GM12873 (cell line): ENCODE results near the gene PON2.

ENCODE experiments used
- CTCF ChIP-seq: IDR thresholded peaks from 2 replicates; pipeline ENCODE4 v1.5.1; 2012; ENCODE audit warnings: low read depth, mild to moderate bottlenecking, moderate library complexity, low read length, control low read depth; ENCODE audit not compliant: insufficient read depth; ENCODE audit errors: missing control alignments

PON2 gene

GRCh38 chr7:95467912-95468607 is 33.2 kb upstream of the PON2 start:
- TF ChIP-seq CTCF, result no peak

DNA sequence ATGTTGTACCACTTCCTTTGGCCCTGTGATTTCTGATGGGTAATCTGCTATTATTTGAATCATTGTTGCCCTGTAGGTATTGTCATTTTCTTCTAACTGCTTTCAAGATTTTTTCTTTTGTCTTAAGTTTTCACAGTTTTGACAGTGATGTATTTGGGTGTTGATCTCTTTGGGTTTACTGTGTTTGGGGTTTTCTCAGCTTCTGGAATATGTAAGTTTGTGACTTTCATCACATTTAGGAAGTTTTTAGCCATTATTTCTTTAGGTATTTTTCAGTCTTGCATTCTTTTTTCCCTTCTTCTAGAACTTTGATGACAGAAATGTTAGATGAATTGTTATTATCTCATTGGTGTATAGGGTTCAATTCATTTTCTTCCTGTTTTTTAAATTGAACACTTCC is 23.1 kb upstream of the PON2 start:
- no peak for TF ChIP-seq CTCF

DNA sequence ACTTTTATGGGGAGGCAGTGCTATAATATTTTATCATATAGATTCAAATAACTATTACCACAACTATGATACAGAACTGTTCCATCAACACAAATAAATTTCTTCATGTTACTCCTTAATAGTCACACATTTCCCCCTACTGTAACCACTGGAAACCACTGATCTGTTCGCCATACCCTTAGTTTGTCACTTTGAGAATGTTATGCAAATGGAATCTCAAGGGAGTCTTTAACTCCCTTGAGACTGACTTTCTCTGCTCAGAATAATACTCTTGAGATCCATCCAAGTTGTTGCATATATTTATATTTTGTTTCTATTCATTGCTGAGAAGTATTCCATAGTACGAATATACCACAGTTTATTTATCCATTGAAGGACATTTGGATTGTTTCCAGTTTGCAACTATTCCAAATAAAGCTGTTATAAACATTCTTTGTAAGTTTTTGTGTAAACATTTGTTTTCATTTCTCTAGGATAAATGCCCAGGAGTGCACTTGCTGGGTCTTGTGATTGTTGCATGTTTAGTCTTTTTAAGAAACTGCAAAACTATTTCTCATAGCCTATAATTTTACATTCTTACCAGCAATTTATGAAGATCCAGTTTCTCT is 19.7 kb upstream of the PON2 start:
- TF ChIP-seq CTCF, result no peak

DNA sequence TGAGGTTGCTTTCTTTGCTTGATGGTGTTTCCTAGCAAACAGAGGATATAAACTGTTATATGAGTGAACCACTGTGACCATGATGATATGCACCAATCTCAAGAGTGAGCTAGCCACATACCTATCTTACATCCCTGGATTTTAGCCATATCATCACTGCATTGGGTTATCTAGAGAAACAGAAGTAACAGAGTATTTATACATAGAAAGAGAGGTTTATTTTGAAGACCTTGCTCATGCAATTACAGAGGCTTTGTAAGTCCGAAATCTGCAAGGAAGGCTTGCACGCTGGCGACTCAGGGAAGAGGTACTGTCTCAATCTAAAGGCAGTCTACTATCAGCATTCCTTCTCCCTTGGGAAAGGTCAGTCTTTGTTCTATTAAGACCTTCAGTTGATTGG is 11.8 kb upstream of the PON2 start:
- TF ChIP-seq CTCF, result no peak

DNA sequence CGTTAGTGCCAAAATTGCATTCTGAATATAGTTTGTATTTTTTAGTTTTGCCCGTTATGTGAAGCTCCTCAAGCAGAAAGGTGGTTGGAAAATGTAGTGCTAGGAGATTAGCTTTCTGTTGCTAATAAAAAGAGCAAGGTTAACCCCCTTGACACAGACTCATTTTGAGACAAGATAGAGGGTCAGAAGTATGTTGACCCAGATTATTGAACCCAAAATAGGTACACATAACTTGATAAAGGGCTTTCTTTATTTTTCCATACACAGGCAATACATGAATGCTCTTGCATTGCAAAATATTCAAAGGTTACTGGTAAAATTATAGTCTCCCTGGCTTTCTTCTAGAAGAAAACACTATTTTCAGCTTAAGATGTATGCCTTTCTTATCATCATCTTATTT is 10.0 kb upstream of the PON2 start:
- no peak for TF ChIP-seq CTCF

DNA sequence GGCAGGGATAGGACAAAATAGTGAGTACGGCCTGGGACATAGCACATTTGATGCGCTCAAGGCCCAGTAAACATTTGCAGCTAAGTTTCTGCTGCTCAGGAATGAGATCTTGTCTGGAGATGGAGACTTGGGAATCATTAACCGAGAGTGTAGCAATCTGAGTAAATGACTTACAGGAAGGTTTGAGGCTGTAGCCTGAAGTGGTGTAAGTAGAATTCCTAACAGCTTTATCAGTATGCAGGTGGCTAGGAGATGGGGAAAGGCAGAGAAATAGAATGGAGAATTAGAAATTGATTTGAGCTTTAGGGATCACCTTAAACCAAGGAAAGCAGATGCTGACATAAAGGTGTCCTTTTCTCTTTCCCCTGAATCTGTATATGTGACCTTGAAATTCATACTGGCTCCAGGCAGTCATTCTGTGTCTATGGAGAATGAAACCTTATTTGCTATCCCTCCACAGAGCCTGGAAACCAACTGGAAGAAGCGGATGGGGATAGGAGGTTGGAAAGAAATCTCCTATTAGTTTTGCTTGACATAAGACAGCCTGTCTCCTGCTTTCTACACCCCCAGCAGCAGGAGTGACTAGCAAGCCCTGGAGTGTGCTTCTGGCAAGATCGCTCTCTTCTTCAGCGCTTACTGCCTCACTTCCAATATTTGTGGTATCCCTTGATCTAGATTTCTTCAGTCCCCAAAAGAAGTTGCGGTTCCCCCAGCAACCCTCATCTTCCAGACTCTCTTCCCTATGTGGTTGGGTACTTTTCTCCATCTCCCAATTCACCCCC is 6.4 kb upstream of the PON2 start:
- TF ChIP-seq CTCF, result no peak

- TF ChIP-seq CTCF, result no peak
Measured at GRCh38 chr7:95440394-95441038, 5.7 kb upstream of the PON2 start.
